Stimulated activated CD4-positive, alpha-beta T cell treated with anti-CD3 and anti-CD28 coated beads, TNF-alpha, amount 100 ng/mL, for 24 hours (primary cell): ENCODE results near the gene RAB36.
A peak's percentile ranks its signal among the peaks of the same experiment; 100 is the strongest.

Experiments
- DNase-seq, 3 experiments: peaks; one replicate each; pipeline ENCODE4 v3.0.0-alpha.2; 2020; ENCODE audit warnings: low read depth in 3 of 3

The RAB36 gene, protein sequence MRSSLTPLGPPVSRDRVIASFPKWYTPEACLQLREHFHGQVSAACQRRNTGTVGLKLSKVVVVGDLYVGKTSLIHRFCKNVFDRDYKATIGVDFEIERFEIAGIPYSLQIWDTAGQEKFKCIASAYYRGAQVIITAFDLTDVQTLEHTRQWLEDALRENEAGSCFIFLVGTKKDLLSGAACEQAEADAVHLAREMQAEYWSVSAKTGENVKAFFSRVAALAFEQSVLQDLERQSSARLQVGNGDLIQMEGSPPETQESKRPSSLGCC

DNA sequence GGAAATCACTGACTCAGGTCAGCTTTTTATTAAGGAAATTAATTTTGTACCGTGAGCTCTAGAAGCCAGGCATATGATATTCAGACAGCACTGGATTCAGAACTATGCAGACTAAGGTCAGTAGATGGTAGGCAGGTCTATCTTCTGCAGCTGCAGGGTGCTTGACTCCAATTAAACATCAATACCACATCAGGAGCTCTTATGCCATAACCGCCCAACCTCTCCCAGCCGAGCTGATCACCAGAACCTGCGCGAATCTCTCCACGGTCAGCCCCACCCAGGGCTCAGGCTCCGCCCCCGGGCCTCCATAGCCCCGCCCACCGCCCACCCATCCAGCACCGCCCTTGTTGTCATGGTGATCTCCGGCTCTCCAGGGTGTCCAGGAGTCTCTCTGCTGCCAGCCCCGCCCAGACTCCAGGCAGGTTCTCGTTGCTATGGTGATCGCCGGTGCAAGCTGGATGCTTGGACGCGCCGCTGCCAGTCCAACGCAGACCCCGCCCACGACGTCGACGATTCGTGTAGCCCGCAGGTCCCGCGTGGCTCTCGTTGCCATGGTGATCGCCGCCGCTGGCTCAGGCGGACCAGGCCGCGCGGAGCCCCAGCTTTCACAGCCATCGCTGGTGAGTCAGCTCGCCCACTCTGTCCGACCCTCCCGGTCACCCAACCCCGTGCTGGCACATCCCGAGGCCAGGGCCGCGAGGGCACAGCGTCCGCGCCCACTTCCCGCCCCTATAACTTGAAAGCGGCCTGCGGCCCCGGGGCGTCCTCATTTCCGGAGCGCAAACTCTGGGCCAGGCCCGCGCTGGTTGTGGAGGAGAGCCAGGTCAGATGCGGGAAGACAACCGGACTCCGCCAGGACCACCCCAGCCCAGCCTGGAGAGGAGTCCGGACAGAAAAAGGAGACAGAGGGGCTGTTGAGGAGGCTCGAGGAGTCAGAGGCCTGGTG lies at the start of gene RAB36:
Gene RAB36, plus strand, starts transcription at position 546 of the 946 bp plus-strand sequence. CDS start 1,140 bp downstream, outside the sequence.
- peak; percentile 66 to 82 (median 73) for DNase-seq

DNA sequence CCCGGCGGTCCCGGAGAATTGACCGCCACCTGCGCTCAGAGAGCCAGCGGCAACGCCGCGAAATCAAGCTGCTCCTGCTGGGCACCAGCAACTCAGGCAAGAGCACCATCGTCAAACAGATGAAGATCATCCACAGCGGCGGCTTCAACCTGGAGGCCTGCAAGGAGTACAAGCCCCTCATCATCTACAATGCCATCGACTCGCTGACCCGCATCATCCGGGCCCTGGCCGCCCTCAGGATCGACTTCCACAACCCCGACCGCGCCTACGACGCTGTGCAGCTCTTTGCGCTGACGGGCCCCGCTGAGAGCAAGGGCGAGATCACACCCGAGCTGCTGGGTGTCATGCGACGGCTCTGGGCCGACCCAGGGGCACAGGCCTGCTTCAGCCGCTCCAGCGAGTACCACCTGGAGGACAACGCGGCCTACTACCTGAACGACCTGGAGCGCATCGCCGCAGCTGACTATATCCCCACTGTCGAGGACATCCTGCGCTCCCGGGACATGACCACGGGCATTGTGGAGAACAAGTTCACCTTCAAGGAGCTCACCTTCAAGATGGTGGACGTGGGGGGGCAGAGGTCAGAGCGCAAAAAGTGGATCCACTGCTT lies 49.4 kb upstream of the RAB36 start:
- DNase-seq, result no peak

DNA sequence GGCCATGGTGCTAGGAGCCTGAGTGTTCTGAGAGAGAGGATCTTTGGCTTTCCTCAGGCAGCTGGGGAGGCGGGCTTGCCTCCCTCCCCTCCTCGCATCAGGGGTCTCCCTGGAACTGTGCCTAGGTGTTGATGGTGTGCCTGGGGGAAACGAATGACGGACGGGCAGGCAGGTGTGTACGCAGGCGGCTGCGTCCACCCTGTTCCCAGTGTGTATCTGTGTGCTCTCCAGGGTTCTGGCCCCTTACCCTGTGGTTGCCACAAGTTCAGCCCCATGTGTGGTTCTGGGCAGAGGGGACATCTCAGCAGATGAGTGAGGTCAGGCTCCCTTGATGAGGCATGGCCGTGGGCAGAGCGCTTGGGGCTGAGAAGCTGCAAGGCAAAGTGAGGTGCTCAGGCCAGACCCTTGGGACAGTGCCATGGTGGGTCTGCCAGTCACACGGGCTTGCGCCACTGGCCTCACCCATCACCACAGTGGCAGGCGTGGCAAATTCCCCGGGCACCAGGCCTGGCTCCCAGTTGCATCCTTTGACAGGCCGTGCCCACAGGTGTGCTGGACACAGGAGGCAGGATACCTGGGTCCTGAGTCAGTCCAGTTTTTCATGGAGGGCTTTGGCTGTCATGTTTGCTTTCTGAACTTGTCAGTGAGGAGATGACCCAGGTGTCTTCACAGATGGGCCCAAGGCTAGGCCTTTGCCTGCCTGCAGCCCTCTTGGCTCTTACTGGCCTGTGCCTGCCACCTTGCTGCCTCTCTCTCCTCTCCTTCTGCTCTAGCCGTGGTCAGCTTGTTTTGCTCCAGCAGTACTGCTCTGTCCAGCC lies 47.7 kb upstream of the RAB36 start:
- DNase-seq, result no peak

DNA sequence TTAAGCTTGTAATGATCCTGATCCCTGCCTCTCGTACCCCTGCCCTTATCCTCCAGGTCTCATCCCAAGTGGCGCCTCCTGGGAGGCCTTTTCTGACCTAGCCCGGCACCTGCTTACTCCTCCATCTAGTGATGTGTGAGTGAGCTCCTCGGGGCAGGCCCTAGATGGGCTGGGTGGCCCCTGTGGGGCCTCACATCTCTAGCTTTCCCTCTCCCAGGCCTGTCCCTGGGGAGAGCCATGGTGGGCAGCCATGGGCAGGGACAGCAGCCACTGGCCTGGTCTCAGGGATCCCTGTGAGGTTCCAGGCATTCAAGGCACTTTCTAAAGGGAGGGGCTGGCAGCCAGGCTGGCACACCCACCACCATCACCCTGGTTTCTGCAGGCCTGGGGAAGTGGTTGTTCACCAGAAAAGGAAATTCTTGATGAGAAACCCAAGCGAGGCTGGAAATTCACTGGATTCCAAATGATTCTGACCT lies 47.0 kb upstream of the RAB36 start:
- DNase-seq, result no peak

DNA sequence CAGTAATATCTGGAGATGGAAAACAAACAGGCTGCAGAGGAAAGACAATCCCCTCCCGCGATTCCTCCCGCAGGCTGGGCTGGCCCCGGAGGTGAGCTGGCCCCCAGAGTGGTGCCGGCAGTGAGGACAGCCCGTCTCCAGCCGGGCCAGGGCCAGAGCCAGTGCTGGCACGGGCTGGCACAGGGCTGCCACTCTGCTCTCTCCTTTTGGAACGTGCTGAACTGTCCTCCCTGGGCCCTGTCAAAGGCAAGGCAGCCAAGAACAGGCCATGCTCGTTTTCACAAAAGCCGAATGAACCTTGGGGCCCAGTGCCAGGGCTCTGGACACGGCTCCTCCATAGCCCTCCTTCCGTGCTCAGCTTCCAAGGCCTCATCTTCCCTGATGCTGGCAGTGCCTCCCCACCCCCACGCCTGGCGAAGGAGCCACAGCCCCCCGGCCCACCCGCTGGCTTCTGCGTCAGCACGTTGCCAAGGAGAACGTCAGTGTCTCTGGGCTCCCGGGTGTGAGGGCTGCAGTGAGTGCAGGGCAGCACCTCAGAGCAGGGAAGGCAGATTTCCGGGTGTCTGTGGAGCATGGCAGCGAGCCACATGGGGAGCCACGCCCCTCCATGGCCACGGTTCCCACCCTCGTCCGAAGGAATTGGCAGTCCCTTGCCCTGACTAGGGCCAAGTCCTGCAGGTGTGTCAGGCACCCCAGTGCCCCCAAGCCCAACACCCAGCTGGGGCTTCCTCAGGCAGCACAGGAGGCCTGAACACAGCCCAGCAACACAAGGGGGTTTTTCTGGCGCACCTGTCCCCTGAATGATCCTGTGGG lies 46.4 kb upstream of the RAB36 start:
- no peak for DNase-seq

DNA sequence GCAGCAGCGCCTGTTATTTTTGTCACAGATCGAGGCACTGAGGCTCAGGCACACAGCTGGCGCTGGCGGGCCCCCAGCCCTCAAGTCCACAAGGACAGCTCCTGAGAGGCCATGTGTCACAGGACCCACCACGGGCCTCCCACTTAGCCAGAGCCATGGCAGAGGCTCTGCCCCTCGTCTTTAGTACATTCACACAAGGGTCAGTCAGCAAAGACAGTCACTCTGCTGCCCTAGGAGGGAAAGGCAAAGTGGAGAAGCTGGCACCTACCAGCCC lies 45.8 kb upstream of the RAB36 start:
- no peak for DNase-seq

DNA sequence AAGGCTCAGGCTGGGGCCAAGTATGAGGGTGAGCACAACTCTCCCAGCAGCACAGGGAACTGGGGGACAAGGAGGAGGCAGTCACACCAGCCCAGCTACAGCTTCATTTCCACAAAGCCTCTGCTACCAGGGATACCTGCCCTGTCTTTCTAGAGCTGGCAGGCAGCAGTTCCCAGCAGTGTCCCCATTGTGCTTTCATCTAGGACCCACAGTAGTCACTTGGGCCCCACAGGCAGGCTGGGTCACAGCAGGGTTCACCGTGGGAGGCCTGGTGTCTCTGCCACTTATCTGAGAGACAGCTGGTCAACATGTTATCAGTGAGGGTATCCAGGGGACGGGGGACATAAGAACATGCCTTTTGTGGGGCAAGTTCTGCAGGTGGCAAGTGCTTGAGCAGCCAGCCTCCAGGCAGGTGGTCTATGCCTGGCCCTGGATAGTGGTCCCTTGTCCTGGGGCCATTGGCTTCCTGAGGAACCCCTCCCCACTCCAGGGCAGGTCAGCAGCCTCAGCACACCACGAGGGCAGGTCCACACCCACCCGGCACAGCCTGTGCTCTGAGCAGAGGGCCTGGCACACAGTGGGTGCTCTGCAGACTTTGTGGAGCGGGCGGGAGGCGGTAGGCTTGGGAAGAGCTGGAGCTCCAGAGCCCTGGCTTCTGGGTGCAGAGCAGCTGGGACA lies 45.0 kb upstream of the RAB36 start:
- no peak for DNase-seq

DNA sequence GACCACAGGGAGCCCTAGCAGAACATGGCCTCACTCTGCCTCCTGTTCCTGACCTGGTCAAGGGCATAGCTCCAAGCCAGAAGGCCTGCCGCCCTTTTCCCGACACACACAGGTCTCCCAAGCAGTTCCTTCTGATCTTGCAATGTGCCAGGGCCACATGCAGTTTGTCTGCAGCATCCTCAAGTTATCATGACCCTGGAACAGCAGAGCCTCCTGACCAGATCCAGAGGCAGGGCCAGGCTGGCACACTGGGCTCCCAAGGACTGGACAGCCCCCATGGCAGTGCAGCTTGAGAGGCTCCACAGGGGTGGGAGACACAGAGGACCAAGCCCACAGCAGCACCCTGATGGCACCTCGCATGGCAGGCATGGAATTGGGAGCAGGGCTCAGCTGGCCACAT lies 43.8 kb upstream of the RAB36 start:
- DNase-seq, result no peak

DNA sequence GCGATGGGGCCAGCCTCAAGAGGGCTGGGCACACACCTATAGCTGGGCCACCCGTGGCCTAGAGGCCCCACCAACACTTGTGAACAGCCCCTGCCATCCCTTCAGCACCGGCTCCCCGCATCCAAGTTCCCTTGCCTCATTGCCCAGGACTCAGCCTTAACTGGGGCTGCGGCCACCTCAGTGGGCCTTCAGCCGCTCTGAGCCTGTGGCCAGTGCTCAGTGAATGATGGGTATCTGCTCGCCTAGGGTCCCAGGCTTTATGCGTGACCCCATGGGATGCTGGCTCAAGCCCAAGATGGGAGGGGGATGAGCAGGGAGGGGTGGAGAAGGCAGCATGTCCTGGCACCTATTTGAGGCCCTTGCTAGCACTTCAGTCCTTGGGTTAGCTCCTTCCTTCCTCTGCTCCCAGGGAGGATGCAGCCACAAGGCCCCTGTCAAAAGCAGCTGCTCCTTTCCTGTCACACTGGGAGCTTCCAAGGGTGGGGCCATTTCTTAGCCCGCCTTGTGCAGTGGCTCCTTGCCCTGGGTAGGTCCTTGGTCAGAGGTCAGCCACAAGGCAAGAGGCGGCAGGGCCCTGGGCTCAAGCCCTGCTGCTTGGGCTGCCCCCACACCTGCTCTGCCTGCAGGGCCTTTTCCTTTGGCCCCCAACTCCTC lies 43.1 kb upstream of the RAB36 start:
- DNase-seq, result no peak

DNA sequence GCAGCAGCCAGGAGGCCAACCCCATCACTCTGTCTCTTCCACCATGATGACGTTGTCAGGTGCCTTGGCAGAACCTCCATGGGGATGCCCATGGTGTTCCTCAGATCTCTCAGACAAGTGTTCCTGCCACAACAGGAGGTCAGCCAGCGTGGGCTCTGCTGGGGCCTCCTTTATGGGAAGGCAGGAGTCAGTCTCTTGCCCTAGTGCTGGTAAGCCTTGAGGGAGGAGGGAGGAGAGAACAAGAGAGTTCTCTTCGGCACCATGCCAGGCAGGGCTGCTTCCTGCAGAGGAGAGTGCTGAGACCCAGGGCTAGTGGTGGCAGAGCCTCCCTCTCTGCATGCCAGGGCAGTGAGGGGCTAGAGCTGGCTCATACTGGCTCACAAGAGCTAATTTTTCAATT lies 42.5 kb upstream of the RAB36 start:
- DNase-seq, result no peak

DNA sequence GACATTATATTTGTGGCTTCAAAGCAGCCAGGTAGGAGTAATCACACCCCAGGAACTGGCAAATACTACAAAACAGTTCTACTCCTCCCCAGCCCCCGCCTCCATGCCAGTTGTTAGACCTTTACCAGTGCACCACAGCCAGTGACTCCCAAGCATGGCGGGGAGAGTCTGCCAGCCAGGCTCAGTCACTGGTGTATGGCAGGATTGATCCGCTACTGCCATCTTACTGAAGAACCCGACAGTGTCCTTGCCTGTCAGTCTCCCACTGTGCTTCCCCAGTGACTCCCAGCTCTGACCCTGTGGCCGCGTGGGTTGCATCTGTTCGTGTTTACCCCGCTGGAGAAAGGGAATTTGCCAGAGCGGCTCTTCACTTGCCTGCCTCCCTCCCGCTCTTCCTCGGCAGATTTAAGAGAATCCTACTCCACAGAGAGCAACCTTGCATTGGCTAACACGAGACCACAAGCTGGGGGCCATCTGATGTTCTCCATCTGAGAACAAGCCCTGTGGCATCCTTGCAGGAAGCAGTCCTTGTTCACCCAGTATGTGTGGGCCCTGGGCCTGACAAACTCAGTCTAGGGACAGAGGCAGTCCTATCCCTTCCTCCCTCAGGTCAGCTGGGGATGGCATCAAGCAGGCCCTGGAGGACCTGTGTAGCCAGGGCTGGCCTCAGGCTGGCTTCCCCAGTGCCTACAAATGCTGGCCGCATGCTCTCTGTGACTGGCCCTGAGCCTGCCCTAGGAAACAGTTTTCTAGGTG lies 41.9 kb upstream of the RAB36 start:
- DNase-seq, result no peak

DNA sequence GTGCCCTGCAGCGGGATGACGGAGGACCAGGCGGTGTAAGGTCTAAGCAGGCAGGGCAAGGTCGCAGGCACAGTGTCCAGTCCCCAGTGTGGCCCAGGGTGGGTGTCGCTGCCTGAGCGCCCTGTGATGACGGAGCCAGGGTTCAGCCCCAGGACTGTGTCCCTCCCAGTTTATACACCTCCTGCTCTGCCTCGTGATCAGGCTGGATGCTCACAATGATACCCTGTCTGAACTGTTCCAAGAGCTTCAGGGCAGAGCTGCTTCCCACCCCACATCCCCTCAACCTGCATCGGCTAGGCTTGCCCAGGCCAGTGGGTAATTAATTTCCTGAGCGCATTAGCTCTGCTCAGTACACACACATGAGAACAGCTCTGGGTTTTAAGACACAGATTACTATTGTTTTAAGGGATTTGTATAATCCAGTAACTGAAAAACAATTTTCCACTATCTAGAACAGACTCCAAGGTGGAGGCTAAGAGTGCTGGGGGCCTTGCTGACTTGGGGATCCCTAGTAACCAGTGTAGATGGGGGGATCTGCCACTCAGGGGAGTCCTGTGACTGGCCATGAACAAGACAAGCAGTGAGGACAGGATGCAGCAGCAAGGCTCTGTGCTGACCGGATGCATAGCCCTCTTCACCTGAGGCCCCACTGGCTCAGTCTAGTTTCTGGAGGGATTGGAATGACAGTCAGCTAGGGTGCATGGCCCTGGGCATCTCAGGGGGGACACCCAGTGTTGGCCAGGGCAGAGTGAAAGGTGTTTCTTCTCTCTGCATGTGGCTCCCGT lies 40.9 kb upstream of the RAB36 start:
- no peak for DNase-seq

DNA sequence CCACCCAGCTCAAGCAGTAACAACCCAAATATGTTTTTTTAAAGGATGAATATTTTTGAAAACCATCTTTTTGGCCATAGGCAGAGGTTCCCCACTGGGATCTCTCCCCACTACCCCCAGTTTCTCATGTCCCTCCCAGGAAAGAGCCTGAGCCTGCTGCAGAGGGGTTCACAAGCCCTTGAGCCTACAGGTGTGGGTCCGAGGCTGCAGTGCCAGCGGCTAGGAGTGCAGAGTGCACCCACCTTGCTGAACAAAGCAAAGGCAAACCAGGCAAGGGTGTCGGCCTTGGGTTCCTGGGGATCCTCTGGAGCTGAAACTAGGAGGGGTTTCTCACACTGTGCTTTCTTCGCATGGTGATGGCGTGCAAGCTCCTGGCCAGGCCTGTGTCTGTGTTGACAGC lies 40.0 kb upstream of the RAB36 start:
- DNase-seq, result no peak

DNA sequence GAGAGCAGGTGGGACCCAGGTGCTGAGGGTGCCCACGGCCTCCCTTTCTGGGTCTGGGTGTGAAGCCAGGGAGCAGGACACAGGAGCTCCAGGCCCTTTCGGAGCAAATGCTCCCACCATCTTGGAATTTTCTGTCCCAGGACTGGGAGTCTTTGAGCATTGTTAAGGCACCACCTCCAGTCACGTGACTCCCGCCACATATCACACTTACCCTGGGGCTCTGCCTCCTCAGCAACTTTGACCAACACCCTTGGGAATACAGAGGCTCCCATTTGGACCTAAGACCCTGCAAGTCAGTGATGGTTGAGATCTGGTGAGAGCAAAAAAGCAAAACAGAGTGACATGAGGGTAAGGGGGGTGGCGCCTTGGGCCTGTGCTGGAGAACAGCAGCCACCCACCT lies 39.4 kb upstream of the RAB36 start:
- no peak for DNase-seq

DNA sequence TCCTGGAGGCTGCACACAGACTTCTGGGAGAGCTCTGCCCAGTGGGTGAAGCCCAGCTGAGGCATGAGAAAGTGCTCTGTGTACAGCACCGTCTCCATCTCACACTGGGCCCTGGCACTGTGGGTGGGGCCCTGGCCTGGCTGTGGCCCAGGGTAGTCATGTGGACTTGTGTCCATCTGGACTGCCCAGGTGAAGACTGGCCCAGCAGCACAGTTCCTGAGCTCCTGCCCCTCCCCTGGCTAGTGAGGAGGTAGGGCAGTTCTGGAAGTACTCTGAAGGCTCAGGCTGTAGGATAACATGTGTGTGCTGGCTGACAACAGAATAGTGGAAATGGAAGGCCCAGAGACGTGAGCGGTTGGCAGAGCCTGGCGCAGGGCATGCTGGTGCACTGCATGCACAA lies 38.9 kb upstream of the RAB36 start:
- DNase-seq, result no peak

DNA sequence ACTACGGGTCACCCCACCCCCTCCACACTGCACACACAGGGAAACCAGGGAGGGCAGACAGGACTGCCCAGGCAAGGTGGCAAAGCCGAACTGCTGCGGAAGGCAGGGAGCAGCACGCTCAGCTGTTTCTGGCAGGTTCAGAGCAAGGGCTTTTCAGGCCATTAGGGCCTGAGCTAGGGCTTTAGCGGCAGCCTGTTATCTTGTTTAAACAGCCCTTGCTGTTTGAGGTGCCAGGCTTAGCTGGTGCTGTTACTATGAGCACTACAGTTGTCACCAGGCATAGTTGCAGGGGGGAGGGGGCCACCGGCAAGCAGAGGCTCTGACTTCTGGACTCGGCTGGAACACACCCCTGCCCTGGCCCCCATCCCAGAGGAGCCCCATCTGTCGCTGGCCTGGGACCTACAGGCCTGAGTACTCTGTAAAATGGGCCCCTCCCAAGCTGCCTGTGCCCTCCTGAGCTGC lies 38.3 kb upstream of the RAB36 start:
- DNase-seq, result no peak

DNA sequence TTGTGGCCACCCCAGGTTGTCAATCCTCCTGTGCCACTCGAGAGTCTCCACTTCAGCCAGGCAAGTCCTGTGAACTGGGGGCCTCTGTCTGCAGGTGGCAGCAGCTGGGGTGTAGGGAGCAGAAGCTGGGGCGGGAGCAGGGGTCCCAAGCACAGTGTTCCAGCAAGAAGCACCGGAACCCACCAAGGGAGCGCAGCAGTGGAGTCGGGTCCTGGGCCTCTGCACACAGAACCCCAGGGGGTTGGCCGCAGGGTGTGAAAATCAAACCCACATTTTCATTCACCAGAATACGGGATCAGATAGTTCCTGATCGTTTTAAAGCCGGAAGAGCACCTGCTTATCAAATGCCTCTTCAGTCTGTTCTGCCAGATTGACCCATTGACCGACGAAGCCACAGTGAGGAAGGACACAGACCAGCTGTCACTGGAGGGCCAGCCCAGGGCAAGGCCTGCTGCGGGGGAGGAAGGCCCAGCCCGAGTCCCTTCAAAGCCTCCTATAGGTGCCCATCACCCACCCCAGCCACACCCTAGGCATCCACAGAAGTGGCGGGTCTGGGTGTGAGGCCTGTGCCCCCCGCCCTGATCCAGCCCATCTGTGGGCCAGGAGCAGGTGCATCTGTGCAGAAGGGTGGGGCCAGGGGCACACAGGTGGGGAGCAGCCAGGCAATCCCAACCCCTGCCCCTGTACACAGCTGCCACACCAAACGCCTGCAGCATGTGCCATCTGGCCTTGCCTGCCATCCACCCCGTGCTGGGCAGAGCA lies 37.6 kb upstream of the RAB36 start:
- no peak for DNase-seq
